Measurements from ENCODE around the gene ITPK1.

- TF ChIP-seq EZH2 (IDR thresholded peaks at IDR 0.05; ENCODE audit: insufficient read depth, poor library complexity, severe bottlenecking) (no peak), EZH2phosphoT487 (IDR thresholded peaks at IDR 0.05; ENCODE audit: insufficient read depth, low read depth) (no peak)
Measured at GRCh38 chr14:93062890-93063289, 52.8 kb downstream of the ITPK1 start.

Measured in GM23248 (cell line).